HG02623 (cell line): ENCODE data around the gene SBF2.

Source experiments
- ATAC-seq: cut with Tn5 transposase; IDR thresholded peaks from one replicate; pipeline ENCODE4 v1.9.1; 2021; ENCODE audit warnings: moderate library complexity; ENCODE audit not compliant: unreplicated experiment

SBF2 gene

DNA sequence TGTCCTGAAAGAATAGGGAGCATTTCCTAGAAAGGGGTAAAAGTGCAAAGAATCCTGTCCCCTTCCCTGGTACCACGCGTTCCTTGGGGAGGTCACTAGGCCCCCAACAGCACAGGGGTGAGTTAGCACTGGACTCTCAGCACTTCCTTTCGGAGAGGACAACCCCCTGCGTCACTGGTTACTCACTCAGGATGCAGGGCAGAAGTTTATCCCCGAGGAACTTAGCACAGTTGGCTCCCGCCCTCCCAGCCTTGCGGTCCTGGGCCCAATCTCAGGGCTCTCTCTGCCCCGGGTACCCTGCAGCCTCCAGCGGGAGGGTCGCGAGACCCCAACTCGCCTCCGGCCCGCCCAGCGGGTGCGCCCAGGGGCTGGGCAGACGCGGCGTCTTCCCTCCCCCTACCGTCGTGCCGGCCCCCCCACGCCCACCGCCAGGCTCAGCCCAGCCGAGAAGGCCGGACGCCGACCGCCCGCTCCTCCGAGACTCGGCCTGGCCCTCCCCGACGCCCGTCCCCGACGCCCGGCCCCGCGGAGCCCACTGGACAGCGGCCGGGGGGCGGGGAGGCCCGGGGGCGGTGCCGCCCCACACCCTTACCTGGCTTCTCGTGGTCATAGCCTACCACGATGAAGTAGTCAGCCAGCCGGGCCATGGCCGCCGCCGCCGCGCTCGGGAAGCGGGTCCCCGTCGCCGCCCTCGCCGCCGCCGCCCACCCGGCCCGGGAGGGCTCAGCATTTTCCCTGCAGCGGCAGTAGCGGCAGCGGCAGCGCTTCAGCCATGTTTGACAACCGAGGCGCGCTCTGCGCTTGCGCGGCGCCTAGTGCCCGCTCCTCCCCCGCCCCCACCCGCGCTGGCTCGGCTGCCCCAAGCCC is at the start of gene SBF2:
Gene SBF2, minus strand, starts transcription at position 797 of the 867 bp plus-strand sequence. Its CDS starts 150 bp downstream, at position 647.
- ATAC-seq = peak; percentile 30

GRCh38 chr11:10338287-10338686 is 44.3 kb upstream of the SBF2 start:
- no peak for ATAC-seq

GRCh38 chr11:10333490-10333889 is 39.5 kb upstream of the SBF2 start:
- ATAC-seq = no peak

GRCh38 chr11:10331548-10332289 is 37.7 kb upstream of the SBF2 start:
- ATAC-seq = no peak

GRCh38 chr11:10329935-10330334 is 35.9 kb upstream of the SBF2 start:
- ATAC-seq = no peak

- ATAC-seq = no peak
These were observed 35.3 kb upstream of the SBF2 start for GRCh38 chr11:10329356-10329755.

DNA sequence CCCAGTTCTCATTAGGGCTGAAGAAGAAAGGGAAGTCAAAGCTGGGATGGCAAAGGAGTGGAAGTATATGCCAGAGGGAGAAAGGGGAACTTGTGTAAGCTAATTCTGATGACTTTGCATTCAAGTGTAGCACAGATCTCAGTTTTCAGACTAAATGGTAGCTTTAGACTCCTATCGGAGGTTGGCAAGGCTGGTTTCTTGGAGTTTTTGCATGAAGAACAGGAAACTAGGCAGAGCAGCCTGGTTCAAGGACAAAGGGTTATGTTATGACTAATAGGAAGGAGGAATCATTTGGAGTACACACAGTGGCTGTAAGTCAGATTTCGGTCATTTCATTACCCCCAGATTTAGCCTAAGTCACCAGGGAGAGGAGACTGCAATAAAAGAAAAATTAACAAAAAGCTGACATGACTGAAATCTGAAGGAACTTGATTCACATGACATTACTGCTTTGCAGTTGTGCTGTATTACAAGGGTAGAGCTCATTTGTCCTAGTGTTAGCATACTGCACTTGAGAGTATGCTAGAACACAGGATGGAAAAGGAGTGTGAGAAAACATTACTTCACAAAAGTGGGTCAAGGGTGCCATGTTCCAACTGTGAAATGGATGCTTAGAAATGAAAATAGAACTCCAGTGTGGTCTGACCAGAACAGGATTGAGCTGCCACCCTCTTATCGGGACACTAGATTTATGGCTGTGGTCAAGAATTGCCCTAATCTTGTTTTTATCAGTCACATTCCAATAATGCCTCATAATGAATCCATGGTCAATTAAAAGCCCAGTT is 34.5 kb upstream of the SBF2 start:
- no peak for ATAC-seq

DNA sequence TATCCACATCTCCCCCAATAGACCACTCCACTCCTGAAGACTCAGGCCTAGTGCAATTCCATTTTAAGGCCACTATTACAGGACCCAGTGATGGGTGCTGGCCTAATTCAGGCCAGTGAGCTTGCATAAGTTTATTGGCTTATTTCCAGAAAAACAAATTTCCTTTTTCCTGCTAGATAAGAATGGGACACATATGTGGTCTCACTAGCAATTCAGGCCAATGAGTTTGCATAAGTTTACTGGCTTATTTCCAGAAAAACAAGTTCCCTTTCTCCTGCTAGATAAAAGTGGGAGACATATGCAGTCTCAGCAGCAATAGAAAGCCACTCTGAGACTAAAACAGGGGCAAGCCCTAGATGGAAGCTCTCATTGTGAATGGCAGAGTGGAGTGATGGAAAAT is 33.2 kb upstream of the SBF2 start:
- ATAC-seq = no peak

DNA sequence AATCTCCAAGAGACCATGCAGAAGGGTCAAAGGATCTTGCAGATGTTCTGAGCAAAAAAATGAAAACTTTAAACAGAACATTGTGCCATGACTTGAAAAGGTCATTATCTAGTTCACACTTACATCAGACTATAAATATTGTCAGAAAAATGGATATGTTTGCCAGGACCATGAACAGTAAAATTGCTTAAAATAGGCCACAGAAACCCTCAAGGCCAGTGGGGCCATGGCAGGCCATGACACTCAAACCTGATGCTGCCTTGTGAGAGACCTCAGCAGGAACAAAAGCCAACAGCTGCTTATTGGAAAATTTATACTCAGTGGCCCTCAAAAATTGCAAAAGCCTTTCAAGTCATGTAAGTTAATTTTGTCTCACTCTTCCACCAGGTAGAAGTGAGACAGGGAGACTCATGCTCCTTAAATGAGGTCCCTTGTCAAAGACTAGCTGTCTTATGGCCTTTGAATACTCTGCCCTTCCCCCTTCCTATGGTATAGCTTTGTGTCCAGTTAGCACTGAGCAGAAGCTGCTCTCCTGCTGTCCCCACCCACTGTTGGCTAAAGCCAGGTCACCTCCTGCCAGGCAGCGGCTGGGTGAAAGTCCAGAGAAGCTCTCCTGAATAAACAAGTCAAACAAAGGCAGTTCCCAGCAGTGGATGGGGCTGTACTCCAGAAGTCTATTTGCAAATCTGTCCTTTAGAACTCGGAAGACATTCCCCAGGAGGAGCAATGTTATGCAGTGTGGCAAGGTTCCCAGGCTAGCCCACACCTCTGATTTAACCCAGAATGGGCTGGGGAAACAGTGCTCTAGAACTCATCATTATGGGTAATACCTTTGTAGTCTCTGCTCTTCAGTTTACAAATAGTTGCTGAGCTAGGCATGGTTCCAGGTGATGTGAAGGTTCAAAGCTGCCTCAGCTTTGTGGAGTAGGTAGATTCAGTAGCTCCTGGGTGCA is 32.3 kb upstream of the SBF2 start:
- ATAC-seq = no peak

DNA sequence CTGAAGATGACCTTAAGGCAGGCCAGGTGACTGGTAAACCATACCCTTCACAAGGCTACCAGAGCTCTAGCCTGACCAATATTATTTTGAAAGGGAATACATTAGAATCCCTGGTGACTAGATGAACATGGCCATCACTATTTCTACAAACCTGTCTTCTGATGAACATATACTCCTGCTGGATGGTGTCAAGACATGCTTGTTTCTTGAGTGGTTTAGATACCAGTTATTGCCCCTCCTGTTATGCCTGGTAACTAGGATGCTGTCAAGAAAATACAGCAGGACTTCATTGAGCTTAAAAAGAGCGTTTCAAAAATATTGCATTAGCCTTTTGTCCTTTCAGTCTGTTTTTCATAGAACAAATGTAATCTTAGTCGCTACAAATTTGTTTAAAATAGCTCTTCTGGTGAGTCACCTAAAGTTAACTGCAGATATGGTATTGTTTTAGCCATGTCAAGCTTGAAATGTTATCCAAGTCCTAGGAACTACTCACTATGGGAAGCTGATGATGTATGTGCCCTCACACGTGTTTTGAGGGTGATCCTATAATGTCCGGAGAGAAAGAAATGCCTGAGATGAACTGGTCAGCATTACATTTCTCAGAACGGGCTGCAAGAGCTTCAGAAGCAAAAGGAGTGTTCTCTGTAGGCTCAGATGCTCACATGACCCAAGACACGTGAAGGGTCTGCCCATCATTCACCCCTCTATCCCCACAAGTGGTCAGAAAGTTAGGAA is 31.4 kb upstream of the SBF2 start:
- no peak for ATAC-seq

DNA sequence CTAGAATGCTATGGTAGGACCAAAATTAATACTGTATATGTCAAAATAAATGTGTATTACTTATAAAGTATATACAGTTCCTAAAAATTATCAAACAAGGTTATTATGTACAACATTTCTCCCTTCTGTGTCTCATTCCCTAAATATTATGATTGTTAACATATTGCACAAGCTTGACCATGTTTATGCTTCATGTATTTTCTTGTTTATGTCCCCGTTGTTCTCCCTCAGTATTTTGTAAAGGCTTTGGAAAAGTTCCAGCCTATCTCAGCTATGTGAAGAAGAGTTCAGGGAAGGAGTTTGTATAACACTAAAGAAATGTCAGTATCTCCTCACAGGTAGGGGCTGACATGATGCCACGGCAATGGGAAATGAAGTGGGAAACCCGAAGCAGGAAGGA is 30.5 kb upstream of the SBF2 start:
- ATAC-seq = no peak

DNA sequence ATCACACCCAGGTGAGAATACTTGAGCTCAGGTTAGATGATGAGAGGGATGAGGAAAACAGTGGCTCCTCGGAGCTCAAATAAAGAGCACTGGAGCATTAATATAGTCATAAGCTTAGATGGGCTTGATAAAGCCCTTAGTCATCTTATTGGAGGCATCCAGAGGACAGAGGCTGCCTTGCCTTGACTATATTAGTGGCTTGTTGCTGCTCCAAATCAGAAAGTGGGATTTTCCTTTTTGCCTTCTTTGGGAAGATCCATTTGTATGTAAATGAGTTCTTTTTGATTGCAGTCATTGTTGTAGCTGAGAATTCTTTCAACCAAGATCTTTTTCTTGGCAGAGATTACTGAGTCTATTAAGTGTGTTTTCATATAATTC is 29.8 kb upstream of the SBF2 start:
- no peak for ATAC-seq

DNA sequence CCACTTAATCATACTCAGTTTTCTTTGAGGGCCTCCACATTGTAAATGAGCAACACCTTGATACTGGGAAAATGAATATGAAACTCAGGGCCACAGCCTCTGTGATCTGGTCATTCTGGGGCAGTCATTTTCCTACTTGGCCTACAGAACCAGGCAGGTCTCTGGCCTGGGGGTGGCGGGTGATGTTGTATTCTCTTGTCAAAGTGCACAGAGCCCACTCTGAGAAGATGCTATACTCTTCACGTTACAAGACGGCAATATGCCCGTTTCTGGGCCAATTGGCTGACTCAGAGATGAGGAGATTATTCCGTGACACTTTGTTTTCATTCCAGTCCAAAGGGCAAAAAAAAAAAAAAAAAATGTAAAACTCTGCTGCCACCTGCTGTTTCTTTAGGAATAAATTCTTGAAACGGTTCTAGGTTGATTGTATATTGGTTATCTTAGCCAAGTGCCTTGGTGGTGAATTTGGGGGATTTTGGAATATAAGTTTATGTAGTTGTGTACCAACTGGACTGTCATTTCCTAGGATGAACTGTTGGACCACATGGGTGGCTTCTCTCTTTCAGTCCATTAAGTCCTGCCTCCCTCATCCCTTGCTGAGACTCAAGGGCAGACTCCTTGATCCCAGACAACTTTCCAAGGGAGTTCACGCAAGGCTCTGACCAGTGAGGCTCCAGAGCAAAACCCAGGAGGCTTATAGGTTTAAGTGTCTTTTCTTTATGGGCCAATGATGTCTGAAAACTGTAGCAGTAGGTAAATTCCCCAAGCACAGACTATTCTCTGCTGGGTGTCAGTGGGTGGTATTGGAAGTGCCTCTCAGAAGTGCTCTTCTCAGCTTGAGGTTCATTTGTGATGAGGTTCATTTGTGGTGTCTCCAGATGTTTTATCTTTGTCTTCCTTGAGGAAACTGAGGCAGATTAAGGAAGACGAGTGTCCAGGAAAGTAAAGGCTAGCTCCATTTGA is 29.1 kb upstream of the SBF2 start:
- ATAC-seq = no peak

- ATAC-seq = no peak
These were observed 28.4 kb upstream of the SBF2 start for GRCh38 chr11:10322401-10322800.

DNA sequence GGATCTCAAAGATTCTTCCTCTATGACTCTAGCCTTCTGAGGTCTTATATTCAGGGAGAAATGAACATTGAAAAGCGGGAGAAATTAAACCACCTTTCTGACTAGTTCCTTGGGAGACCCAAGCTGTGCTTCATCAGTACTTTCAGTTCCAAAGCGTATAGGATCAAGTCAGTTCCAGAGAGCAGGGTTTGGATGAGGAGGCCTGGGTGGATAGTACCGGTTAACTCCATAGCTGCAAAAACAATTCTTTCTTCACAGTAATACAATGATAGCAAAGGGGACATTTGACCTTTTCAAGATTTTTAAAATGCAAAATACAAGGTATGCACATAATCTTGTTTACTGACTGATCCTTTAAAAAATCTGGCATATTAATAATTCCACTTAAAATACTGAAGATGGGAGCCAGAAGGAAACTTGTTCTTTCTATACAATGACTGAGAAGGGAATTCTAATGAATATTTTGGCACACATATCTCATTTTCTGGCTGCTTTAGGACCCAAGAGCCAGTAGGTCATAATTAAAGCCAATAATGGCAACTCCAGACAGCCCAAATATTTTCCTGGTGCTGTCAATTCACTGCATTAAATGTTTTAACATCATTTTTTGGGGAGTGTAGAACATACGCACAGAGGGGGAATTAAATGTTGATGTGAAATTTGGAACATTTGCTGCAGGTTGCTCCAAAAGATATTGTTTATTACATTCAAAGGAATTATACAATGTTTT is 26.9 kb upstream of the SBF2 start:
- ATAC-seq = no peak

DNA sequence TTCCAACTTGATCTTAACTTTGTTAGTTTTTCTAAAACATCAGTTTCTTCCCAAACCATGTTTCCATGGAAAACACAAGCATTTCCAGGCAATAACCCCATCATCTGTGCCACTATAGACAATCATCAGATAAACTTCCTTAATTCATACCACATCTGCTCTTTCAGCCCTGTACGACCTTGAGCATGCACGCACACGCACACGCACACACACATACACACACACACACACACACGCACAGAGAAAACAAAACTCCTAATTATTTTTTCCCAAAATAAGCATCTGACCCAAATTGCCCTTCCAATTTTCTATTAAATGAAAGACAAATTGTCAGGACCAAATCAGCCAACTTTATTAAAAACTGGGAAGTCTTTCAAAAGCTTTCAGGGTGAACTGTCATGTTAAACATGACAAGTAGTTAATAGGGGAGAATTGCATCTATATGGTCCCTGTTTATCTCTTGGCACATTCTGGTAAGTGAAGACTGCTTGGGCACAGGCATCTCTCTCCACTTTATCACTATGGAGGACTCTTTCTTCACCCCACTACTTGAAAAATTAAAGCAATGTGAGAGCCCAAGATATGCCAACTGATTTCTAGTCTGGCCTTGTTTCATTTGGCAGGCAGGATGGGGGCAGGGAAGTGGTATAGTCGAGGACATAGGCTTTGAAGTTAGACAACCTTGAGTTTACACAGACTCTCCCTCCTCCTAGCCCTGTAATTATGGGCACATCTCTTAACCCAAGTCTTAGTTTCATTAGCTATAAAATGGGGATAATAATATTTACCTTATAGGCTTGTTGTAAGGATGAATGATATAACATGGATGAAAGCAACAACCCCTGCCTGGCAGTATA is 25.9 kb upstream of the SBF2 start:
- ATAC-seq = no peak

DNA sequence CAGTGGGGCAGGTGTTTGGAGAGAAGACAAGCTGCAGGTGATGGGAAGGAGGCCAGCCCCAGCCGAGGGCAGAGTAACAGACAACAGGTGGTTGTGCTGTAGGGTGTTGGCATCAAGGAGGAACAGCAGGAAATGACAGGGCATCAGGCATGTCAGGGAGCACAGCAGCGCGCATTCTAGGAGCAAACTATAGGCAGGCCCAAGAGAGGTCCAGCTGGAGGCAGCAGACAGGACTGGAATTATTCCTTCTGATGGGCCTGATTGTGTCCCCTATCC is 24.4 kb upstream of the SBF2 start:
- ATAC-seq = no peak
